Measurements from ENCODE around the gene RBM19. TPM values are rescaled to one million over a fixed set of nuclear protein-coding genes. Genes with fewer than 3 reads are reported as not detected.

The RBM19 gene
- total and polyA plus RNA-seq, 2 of the 4 experiments (the other 2 are of a cell fraction), result 18.7 to 19.2 TPM

GRCh38 chr12:113868365-113868764 is 97.8 kb downstream of the RBM19 start:
- POLR2A ChIA-PET (ENCODE audit: unreplicated experiment), result no interaction called here
- Histone ChIP-seq H3K4me1 (ENCODE audit: control insufficient read depth, insufficient read depth, low read length) (peaks cover 4% of the 10 kb centered on the region), H2AFZ (replicated peaks; ENCODE audit: low read length, poor library complexity) (no peak overlapping the region), H3K79me1 (ENCODE audit: low read depth in 1 of 2, low read length in 2 of 2) (0 out of 4 replicates have a peak, but pooled peaks cover 0 to 4% of the 10 kb centered on the region in 2 experiments), H2BK5ac (ENCODE audit: low read depth, low read length, poor library complexity, severe bottlenecking) (no peak overlapping the region), H3K14ac (replicated peaks; ENCODE audit: low read depth, low read length) (no peak overlapping the region), H4K91ac (ENCODE audit: insufficient read depth, low read depth, low read length) (no peak overlapping the region), H3K4me3 (ENCODE audit: insufficient read depth, low read depth, low read length) (no peak overlapping the region), H4K20me1 (ENCODE audit: insufficient read depth, low read length) (no peaks in the 10 kb centered on the region), H3K23ac (ENCODE audit: low read depth, low read length) (no peak overlapping the region), H3K36me3 (ENCODE audit: control insufficient read depth, insufficient read depth, low read length) (no peaks in the 10 kb centered on the region), H3K9me1 (ENCODE audit: insufficient read depth, low read length) (peaks cover 15% of the 10 kb centered on the region; the same call in 1 of the 2 replicates), H3K18ac (ENCODE audit: low read depth, low read length) (no peak overlapping the region), H2AK9ac (replicated peaks; ENCODE audit: low read depth, low read length, poor library complexity) (no peak overlapping the region), H3K56ac (ENCODE audit: extremely low read depth, insufficient read depth, low read length) (no peak overlapping the region), H2BK120ac (ENCODE audit: low read depth, low read length) (no peak overlapping the region), H3K4ac (ENCODE audit: low read depth, low read length) (no peak overlapping the region), H3K9me3 (ENCODE audit: control insufficient read depth, insufficient read depth, low read length) (no peaks in the 10 kb centered on the region), H3K27me3 (ENCODE audit: control insufficient read depth, insufficient read depth, low read length) (no peaks in the 10 kb centered on the region), H3K4me2 (ENCODE audit: low read depth, low read length) (no peak overlapping the region), H3K27ac (ENCODE audit: insufficient read depth, low read length) (no peak overlapping the region), H2BK15ac (ENCODE audit: low read depth, low read length) (no peak overlapping the region), H3K9ac (ENCODE audit: low read depth, low read length) (no peak overlapping the region), H2BK20ac (ENCODE audit: low read depth, low read length) (no peak overlapping the region), H4K8ac (ENCODE audit: low read depth in 2 of 2, low read length in 2 of 2) (no peak overlapping the region), H2AK5ac (ENCODE audit: low read depth, low read length) (no peak overlapping the region), H4K5ac (ENCODE audit: low read depth, low read length) (no peak overlapping the region)
- BruUV-seq (replicated peaks), result no TSS peak
- intact Hi-C loops (cut with micrococcal nuclease) (no loop called here), in situ Hi-C loops (cut with MboI; ENCODE audit: low sequenced_read_pairs) (no loop called here), dilution Hi-C loops (cut with HindIII; ENCODE audit: low sequenced_read_pairs, unreplicated experiment) (no loop called here)
- no CpG with 5 or more reads among the region's 3 CpGs for WGBS, 2 experiments (ENCODE audit: extremely low coverage in 2 of 2, insufficient read length in 1 of 2)
- CTCF ChIA-PET, result no interaction called here
- ATAC-seq (ENCODE audit: low read depth) (no peak), DNase-seq (no peak)
- TF ChIP-seq MXI1 (IDR thresholded peaks at IDR 0.05; ENCODE audit: borderline replicate concordance, low read depth, low read length), result no peak
- TF ChIP-seq CTCF (conservative IDR thresholded peaks at IDR 0.05; ENCODE audit: low read depth, low read length), result no peak
- TF ChIP-seq ELK1 (IDR thresholded peaks at IDR 0.05; ENCODE audit: borderline replicate concordance, low read depth, low read length), result no peak
- TF ChIP-seq NFE2L2 (IDR thresholded peaks at IDR 0.05; ENCODE audit: low read depth, low read length), result no peak
